RWPE1 (cell line): ENCODE data around the gene BRPF1.
A peak's percentile ranks its signal among the peaks of the same experiment; 100 is the strongest.

Experiments
- CTCF ChIA-PET: fragments of 350-600 bp; sonication (Branson Sonifier 250); formaldehyde crosslinking; extraction: SDS; loops from one replicate; lab custom pipeline; 2021; lab: Yijun Ruan, JAX
- POLR2A ChIA-PET: fragments of 400-600 bp; formaldehyde crosslinking; extraction: SDS; loops from one replicate; lab custom pipeline; 2020; ENCODE audit warnings: antibody characterized with exemption; ENCODE audit not compliant: low non-redundant PET; lab: Yijun Ruan, JAX
- DNase-seq: peaks from one replicate; pipeline ENCODE4 v3.0.0; 2012; ENCODE audit warnings: low spot score
- H3K27ac ChIP-seq: fragments of 450-650 bp; 2 replicates; pipeline ENCODE4 v1.5.1; 2017
- CTCF ChIP-seq: fragments of 450-650 bp; conservative IDR thresholded peaks from 2 replicates; pipeline ENCODE4 v1.5.1; 2017; ENCODE audit warnings: low read depth, mild to moderate bottlenecking

BRPF1 gene

GRCh38 chr3:9687514-9687913 lies 44.0 kb upstream of the BRPF1 start:
- H3K27ac ChIP-seq, result no peak overlapping the region
- POLR2A ChIA-PET, result no interaction called here
- no peak for TF ChIP-seq CTCF
- CTCF ChIA-PET, result no interaction called here
- DNase-seq, result no peak

- CTCF ChIA-PET, result no interaction called here
- POLR2A ChIA-PET, result no interaction called here
- TF ChIP-seq CTCF, result no peak
- no peak for DNase-seq
- no peak overlapping the region for H3K27ac ChIP-seq
Measured at GRCh38 chr3:9688961-9689360, 42.6 kb upstream of the BRPF1 start.

- POLR2A ChIA-PET, result no interaction called here
- CTCF ChIA-PET, result no interaction called here
- no peak overlapping the region for H3K27ac ChIP-seq
- DNase-seq, result no peak
- no peak for TF ChIP-seq CTCF
Measured at GRCh38 chr3:9689757-9690156, 41.8 kb upstream of the BRPF1 start.

GRCh38 chr3:9690451-9691450 lies 40.8 kb upstream of the BRPF1 start:
- no peak for DNase-seq
- POLR2A ChIA-PET, result interaction anchor here (0.5 kb wide), 1 partner anchor 42 kb away, joined by 4 read pairs; no protein-coding TSS in a partner anchor
- CTCF ChIA-PET, result no interaction called here
- TF ChIP-seq CTCF, result no peak
- 0 out of 2 replicates have a peak overlapping the region, but pooled peaks have one; percentile 9 for H3K27ac ChIP-seq

GRCh38 chr3:9691636-9692035 lies 39.9 kb upstream of the BRPF1 start:
- ChIA-PET POLR2A (no interaction called here), CTCF (no interaction called here)
- no peak for TF ChIP-seq CTCF

GRCh38 chr3:9692416-9692815 lies 39.1 kb upstream of the BRPF1 start:
- CTCF ChIA-PET, result interaction anchor here (0.7 kb wide), 1 partner anchor 254 kb away, joined by 3 read pairs; no protein-coding TSS in a partner anchor
- no peak for DNase-seq
- no peak for TF ChIP-seq CTCF
- POLR2A ChIA-PET, result no interaction called here
- no peak overlapping the region for H3K27ac ChIP-seq

More at GRCh38 chr3:9691636-9692035, 39.9 kb upstream of the BRPF1 start:
- DNase-seq, result no peak
- H3K27ac ChIP-seq, result 0 out of 2 replicates have a peak overlapping the region, but pooled peaks have one; percentile 9
